Esophagus muscularis mucosa (tissue), 4 donors: Measurements from ENCODE around the gene NAV3. TPM values are rescaled to one million over a fixed set of nuclear protein-coding genes. Genes with fewer than 3 reads are reported as not detected.

Source experiments
- DNase-seq: peaks from one replicate; pipeline ENCODE4 v3.0.0-alpha.2; 2017; ENCODE audit errors: extremely low spot score
- H3K27ac ChIP-seq, 4 donors: fragments of 200-600 bp; sonication (generic); replicated peaks in 1 of 4; 1 replicate in 3 of 4; 2 replicates in 1 of 4; pipeline ENCODE4 v1.5.1; 2016 to 2019; ENCODE audit warnings: mild to moderate bottlenecking in 1 of 4
- H3K27me3 ChIP-seq, 4 donors: fragments of 200-600 bp; sonication (generic); one replicate each; pipeline versions ENCODE4 v1.5.1 to v1.6.0; 2016 to 2019
- H3K36me3 ChIP-seq, 4 donors: fragments of 200-600 bp; sonication (generic); one replicate each; pipeline ENCODE4 v1.5.1; 2016 to 2019
- H3K4me1 ChIP-seq, 4 donors: fragments of 200-600 bp; sonication (generic); one replicate each; pipeline ENCODE4 v1.5.1; 2016 to 2019
- H3K4me3 ChIP-seq, 4 donors: fragments of 200-600 bp; sonication (generic); 1 replicate in 2 of 4; 2 replicates in 2 of 4; pipeline ENCODE4 v1.5.1; 2016 to 2019; ENCODE audit warnings: mild to moderate bottlenecking in 4 of 4, moderate library complexity in 1 of 4
- H3K9me3 ChIP-seq, 4 donors: fragments of 200-600 bp; sonication (generic); 1 replicate in 3 of 4; 2 replicates in 1 of 4; pipeline ENCODE4 v1.5.1; 2016 to 2019
- CTCF ChIP-seq, 3 experiments: fragments of 200-600 bp in 2 of 3; fragments of 450-650 bp in 1 of 3; sonication (generic) in 2 of 3; IDR thresholded peaks; one replicate each; pipeline ENCODE4 v1.5.1; 2017 to 2019; ENCODE audit warnings: antibody characterized with exemption in 3 of 3, mild to moderate bottlenecking in 2 of 3, moderate library complexity in 1 of 3
- EP300 ChIP-seq: sonication (generic); formaldehyde crosslinking; IDR thresholded peaks from one replicate; pipeline ENCODE4 v1.6.1; 2017; ENCODE audit warnings: antibody characterized with exemption
- POLR2A ChIP-seq: fragments of 450-650 bp; IDR thresholded peaks from one replicate; pipeline ENCODE4 v1.6.1; 2017; ENCODE audit warnings: antibody characterized with exemption, moderate library complexity, mild to moderate bottlenecking, low read depth
- POLR2AphosphoS5 ChIP-seq, 2 donors: sonication (generic); formaldehyde crosslinking; IDR thresholded peaks; one replicate each; pipeline ENCODE4 v1.6.1; 2017; ENCODE audit warnings: antibody characterized with exemption in 2 of 2
- WGBS: methylation state at CpG from one replicate; pipeline ENCODE4 v1.1.5; 2018; 5-methylcytosine and 5-hydroxymethylcytosine counted together
- intact Hi-C: fragments of 100-400 bp; cut with DNase I; formaldehyde crosslinking; loops from one replicate; pipeline ENCODE4 v1.15.1; 2023
- total RNA-seq, 4 donors: library from RNA; depleted of rRNA; stranded (reverse); fragments of >200 nt; gene quantifications; one replicate each; pipeline versions ENCODE4 v1.1.0 to v1.2.1, GENCODE V29; 2016

NAV3 gene
- total RNA-seq, 4 donors from 2014 or later: 4.3 to 9.6 (median 5.4) TPM

- Histone ChIP-seq H3K36me3 (peaks cover 0 to 2% (median 0%) of the 10 kb centered on the region in 4 donors), H3K27ac (no peak overlapping the region), H3K9me3 (no peaks in the 10 kb centered on the region), H3K4me3 (no peak overlapping the region), H3K27me3 (no peaks in the 10 kb centered on the region), H3K4me1 (no peaks in the 10 kb centered on the region)
- no peak for TF ChIP-seq EP300
- no peak for TF ChIP-seq POLR2A
- TF ChIP-seq CTCF (IDR thresholded peaks at IDR 0.05): no peak
- no peak for TF ChIP-seq POLR2AphosphoS5 (IDR thresholded peaks at IDR 0.05)
- DNase-seq: no peak
- intact Hi-C loops: no loop called here
- WGBS: 91% methylated on average over 2 of the region's 2 CpGs
Measured at GRCh38 chr12:78185651-78186050, 355.0 kb downstream of the NAV3 start.

GRCh38 chr12:78186670-78187069 lies 356.0 kb downstream of the NAV3 start:
- Histone ChIP-seq H3K27me3 (no peaks in the 10 kb centered on the region), H3K36me3 (no peaks in the 10 kb centered on the region), H3K4me3 (no peak overlapping the region), H3K4me1 (no peaks in the 10 kb centered on the region), H3K9me3 (no peaks in the 10 kb centered on the region), H3K27ac (no peak overlapping the region)
- 97% methylated on average over 1 of the region's 1 CpG for WGBS
- no peak for DNase-seq
- TF ChIP-seq CTCF (IDR thresholded peaks at IDR 0.05) (no peak), POLR2AphosphoS5 (IDR thresholded peaks at IDR 0.05) (no peak), POLR2A (no peak), EP300 (no peak)
- intact Hi-C loops: no loop called here

GRCh38 chr12:78187741-78188140 lies 357.0 kb downstream of the NAV3 start:
- no peak for DNase-seq
- no peaks in the 10 kb centered on the region for H3K9me3 ChIP-seq
- no peaks in the 10 kb centered on the region for H3K36me3 ChIP-seq
- H3K27me3 ChIP-seq: no peaks in the 10 kb centered on the region
- H3K4me3 ChIP-seq: no peak overlapping the region
- TF ChIP-seq CTCF (IDR thresholded peaks at IDR 0.05) (no peak), POLR2A (no peak), POLR2AphosphoS5 (IDR thresholded peaks at IDR 0.05) (no peak)
- no peaks in the 10 kb centered on the region for H3K4me1 ChIP-seq
- WGBS: 83% methylated on average over 2 of the region's 2 CpGs
- H3K27ac ChIP-seq: no peak overlapping the region
- intact Hi-C loops: no loop called here

- no peak overlapping the region for H3K27ac ChIP-seq
- H3K9me3 ChIP-seq: no peaks in the 10 kb centered on the region
- no peak overlapping the region for H3K4me3 ChIP-seq
- 89% methylated on average over 2 of the region's 2 CpGs for WGBS
- H3K4me1 ChIP-seq: no peaks in the 10 kb centered on the region
- TF ChIP-seq EP300 (no peak), POLR2AphosphoS5 (IDR thresholded peaks at IDR 0.05) (no peak), POLR2A (no peak), CTCF (IDR thresholded peaks at IDR 0.05) (no peak)
- H3K27me3 ChIP-seq: no peaks in the 10 kb centered on the region
- DNase-seq: no peak
- no peaks in the 10 kb centered on the region for H3K36me3 ChIP-seq
- intact Hi-C loops: no loop called here
Measured at GRCh38 chr12:78189656-78190055, 359.0 kb downstream of the NAV3 start.

- H3K27me3 ChIP-seq: no peaks in the 10 kb centered on the region
- H3K36me3 ChIP-seq: no peaks in the 10 kb centered on the region
- TF ChIP-seq POLR2A (no peak), CTCF (IDR thresholded peaks at IDR 0.05) (no peak), POLR2AphosphoS5 (IDR thresholded peaks at IDR 0.05) (no peak), EP300 (no peak)
- no peak overlapping the region for H3K4me3 ChIP-seq
- H3K27ac ChIP-seq: no peak overlapping the region
- H3K9me3 ChIP-seq: no peaks in the 10 kb centered on the region
- intact Hi-C loops: no loop called here
- DNase-seq: no peak
- WGBS: 64% methylated on average over 1 of the region's 1 CpG
- H3K4me1 ChIP-seq: no peaks in the 10 kb centered on the region
Measured at GRCh38 chr12:78191611-78192010, 360.9 kb downstream of the NAV3 start.
